ENCODE results near the gene LCE1C. TPM values are rescaled to one million over a fixed set of nuclear protein-coding genes. Genes with fewer than 3 reads are reported as not detected.

Gene LCE1C
- total and polyA plus RNA-seq, 2 of the 4 experiments (the other 2 are of a cell fraction): not detected

DNA sequence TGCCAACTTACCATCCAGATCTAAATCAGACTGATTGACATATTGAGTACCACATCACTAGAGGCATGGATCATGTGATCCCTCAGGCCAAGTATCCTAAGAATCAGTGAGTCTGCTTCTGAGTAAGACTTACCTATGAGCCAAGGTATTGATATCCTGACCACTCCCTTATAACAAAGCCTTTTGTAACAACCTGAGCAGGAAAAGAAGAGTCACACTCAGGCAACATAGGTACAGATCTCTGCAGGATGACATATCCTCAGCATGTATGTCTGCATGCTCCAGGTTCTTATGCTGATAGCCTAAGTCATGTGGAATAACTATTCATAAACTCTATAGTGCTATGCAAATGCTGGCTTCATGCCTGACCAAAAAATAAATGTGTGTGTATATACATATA, 18.5 kb upstream of the LCE1C start:
- Histone ChIP-seq H4K91ac (ENCODE audit: insufficient read depth, low read depth, low read length) (no peak overlapping the region), H2AFZ (replicated peaks; ENCODE audit: low read length, poor library complexity) (no peak overlapping the region), H3K14ac (replicated peaks; ENCODE audit: low read depth, low read length) (no peak overlapping the region), H3K79me1 (ENCODE audit: low read depth in 1 of 2, low read length in 2 of 2) (no peaks in the 10 kb centered on the region), H3K18ac (ENCODE audit: low read depth, low read length) (no peak overlapping the region), H3K9me1 (ENCODE audit: insufficient read depth, low read length) (no peaks in the 10 kb centered on the region), H3K23ac (ENCODE audit: low read depth, low read length) (no peak overlapping the region), H3K27me3 (ENCODE audit: control insufficient read depth, insufficient read depth, low read length) (no peaks in the 10 kb centered on the region), H3K27ac (ENCODE audit: insufficient read depth, low read length) (no peak overlapping the region), H3K4me2 (ENCODE audit: low read depth, low read length) (no peak overlapping the region), H2AK9ac (replicated peaks; ENCODE audit: low read depth, low read length, poor library complexity) (no peak overlapping the region), H2BK120ac (ENCODE audit: low read depth, low read length) (no peak overlapping the region), H4K20me1 (ENCODE audit: insufficient read depth, low read length) (no peaks in the 10 kb centered on the region), H2BK5ac (ENCODE audit: low read depth, low read length, poor library complexity, severe bottlenecking) (no peak overlapping the region), H2AK5ac (ENCODE audit: low read depth, low read length) (no peak overlapping the region), H3K4me1 (ENCODE audit: control insufficient read depth, insufficient read depth, low read length) (no peaks in the 10 kb centered on the region), H3K9ac (ENCODE audit: low read depth, low read length) (no peak overlapping the region), H2BK15ac (ENCODE audit: low read depth, low read length) (no peak overlapping the region), H3K36me3 (ENCODE audit: control insufficient read depth, insufficient read depth, low read length) (no peaks in the 10 kb centered on the region), H4K5ac (ENCODE audit: low read depth, low read length) (no peak overlapping the region), H3K9me3 (ENCODE audit: control insufficient read depth, insufficient read depth, low read length) (no peaks in the 10 kb centered on the region), H3K56ac (ENCODE audit: extremely low read depth, insufficient read depth, low read length) (no peak overlapping the region), H3K4me3 (ENCODE audit: insufficient read depth, low read depth, low read length) (no peak overlapping the region), H2BK20ac (ENCODE audit: low read depth, low read length) (no peak overlapping the region), H3K4ac (ENCODE audit: low read depth, low read length) (no peak overlapping the region), H4K8ac (ENCODE audit: low read depth in 2 of 2, low read length in 2 of 2) (no peak overlapping the region)
- TF ChIP-seq CHD1 (IDR thresholded peaks at IDR 0.05; ENCODE audit: low read depth, low read length) (no peak), FOS (IDR thresholded peaks at IDR 0.05; ENCODE audit: low read depth, low read length) (no peak), SMC3 (IDR thresholded peaks at IDR 0.05; ENCODE audit: low read depth, low read length) (no peak), MAZ (IDR thresholded peaks at IDR 0.05; ENCODE audit: borderline replicate concordance, low read depth, low read length) (no peak), RAD21 (IDR thresholded peaks at IDR 0.05; ENCODE audit: low read length) (no peak), NFE2L2 (IDR thresholded peaks at IDR 0.05; ENCODE audit: low read depth, low read length) (no peak), MAFK (IDR thresholded peaks at IDR 0.05; ENCODE audit: low read depth, low read length) (no peak), MXI1 (IDR thresholded peaks at IDR 0.05; ENCODE audit: borderline replicate concordance, low read depth, low read length) (no peak)
- TF ChIP-seq, protein P1, sequence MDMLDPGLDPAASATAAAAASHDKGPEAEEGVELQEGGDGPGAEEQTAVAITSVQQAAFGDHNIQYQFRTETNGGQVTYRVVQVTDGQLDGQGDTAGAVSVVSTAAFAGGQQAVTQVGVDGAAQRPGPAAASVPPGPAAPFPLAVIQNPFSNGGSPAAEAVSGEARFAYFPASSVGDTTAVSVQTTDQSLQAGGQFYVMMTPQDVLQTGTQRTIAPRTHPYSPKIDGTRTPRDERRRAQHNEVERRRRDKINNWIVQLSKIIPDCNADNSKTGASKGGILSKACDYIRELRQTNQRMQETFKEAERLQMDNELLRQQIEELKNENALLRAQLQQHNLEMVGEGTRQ (IDR thresholded peaks at IDR 0.05; ENCODE audit: low read depth, low read length): no peak
- TF ChIP-seq, protein P2, sequence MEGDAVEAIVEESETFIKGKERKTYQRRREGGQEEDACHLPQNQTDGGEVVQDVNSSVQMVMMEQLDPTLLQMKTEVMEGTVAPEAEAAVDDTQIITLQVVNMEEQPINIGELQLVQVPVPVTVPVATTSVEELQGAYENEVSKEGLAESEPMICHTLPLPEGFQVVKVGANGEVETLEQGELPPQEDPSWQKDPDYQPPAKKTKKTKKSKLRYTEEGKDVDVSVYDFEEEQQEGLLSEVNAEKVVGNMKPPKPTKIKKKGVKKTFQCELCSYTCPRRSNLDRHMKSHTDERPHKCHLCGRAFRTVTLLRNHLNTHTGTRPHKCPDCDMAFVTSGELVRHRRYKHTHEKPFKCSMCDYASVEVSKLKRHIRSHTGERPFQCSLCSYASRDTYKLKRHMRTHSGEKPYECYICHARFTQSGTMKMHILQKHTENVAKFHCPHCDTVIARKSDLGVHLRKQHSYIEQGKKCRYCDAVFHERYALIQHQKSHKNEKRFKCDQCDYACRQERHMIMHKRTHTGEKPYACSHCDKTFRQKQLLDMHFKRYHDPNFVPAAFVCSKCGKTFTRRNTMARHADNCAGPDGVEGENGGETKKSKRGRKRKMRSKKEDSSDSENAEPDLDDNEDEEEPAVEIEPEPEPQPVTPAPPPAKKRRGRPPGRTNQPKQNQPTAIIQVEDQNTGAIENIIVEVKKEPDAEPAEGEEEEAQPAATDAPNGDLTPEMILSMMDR (conservative IDR thresholded peaks at IDR 0.05; ENCODE audit: low read depth, low read length): no peak
- dilution Hi-C loops (cut with HindIII; ENCODE audit: low sequenced_read_pairs, unreplicated experiment) (no loop called here), in situ Hi-C loops (cut with MboI; ENCODE audit: low sequenced_read_pairs) (no loop called here), intact Hi-C loops (cut with micrococcal nuclease) (no loop called here)
- DNase-seq (no peak), ATAC-seq (ENCODE audit: low read depth) (no peak)
- CTCF ChIA-PET: no interaction called here
- BruUV-seq (replicated peaks): no TSS peak
- POLR2A ChIA-PET (ENCODE audit: unreplicated experiment): no interaction called here

Measured in IMR-90 (cell line).